Mesendoderm (in vitro differentiated cells): ENCODE results near the gene OTOGL.
"Not testable (repeated sequence)": the region's sequence is repeated elsewhere in the genome, so short reads cannot be mapped to it uniquely, and the experiment has no call there.

ENCODE experiments used
- DNase-seq: peaks from one replicate; pipeline ENCODE4 v3.0.0; 2013
- H2AK5ac ChIP-seq: 2 replicates; pipeline ENCODE4 v1.6.1; 2013; ENCODE audit warnings: low read length, inconsistent platforms
- H2BK120ac ChIP-seq: 2 replicates; pipeline ENCODE4 v1.6.1; 2013; ENCODE audit warnings: low read depth, mild to moderate bottlenecking, low read length, moderate library complexity, mixed read lengths
- H2BK15ac ChIP-seq: replicated peaks from 2 replicates; pipeline ENCODE4 v1.6.1; 2013; ENCODE audit warnings: low read depth, mild to moderate bottlenecking, moderate library complexity
- H2BK5ac ChIP-seq: 2 replicates; pipeline ENCODE4 v1.6.1; 2013; ENCODE audit warnings: low read length, inconsistent platforms
- H3K18ac ChIP-seq: 2 replicates; pipeline ENCODE4 v1.6.1; 2013; ENCODE audit warnings: mild to moderate bottlenecking, low read length, mixed read lengths
- H3K23ac ChIP-seq: one replicate; pipeline ENCODE4 v1.6.1; 2013; ENCODE audit warnings: low read length
- H3K27ac ChIP-seq: 2 replicates; pipeline ENCODE4 v1.5.1; 2013; ENCODE audit warnings: low read depth, mild to moderate bottlenecking, inconsistent platforms, low read length, moderate library complexity
- H3K27me3 ChIP-seq: 2 replicates; pipeline ENCODE4 v1.6.1; 2013; ENCODE audit warnings: low read length, control low read depth, mild to moderate bottlenecking, inconsistent platforms; ENCODE audit not compliant: insufficient read depth, poor library complexity
- H3K36me3 ChIP-seq: 2 replicates; pipeline ENCODE4 v1.6.1; 2013; ENCODE audit warnings: low read length, inconsistent platforms; ENCODE audit not compliant: control insufficient read depth, insufficient read depth
- H3K4ac ChIP-seq: one replicate; pipeline ENCODE4 v1.6.1; 2013; ENCODE audit warnings: low read depth, mild to moderate bottlenecking, low read length, moderate library complexity
- H3K4me1 ChIP-seq: 2 replicates; pipeline ENCODE4 v1.6.1; 2013; ENCODE audit warnings: low read depth, low read length, inconsistent platforms; ENCODE audit not compliant: control insufficient read depth
- H3K4me2 ChIP-seq: 2 replicates; pipeline ENCODE4 v1.6.1; 2013; ENCODE audit warnings: low read length
- H3K4me3 ChIP-seq: 2 replicates; pipeline ENCODE4 v1.5.1; 2013; ENCODE audit warnings: mild to moderate bottlenecking, low read length
- H3K56ac ChIP-seq: one replicate; pipeline ENCODE4 v1.6.1; 2013; ENCODE audit warnings: low read length
- H3K79me1 ChIP-seq: 2 replicates; pipeline ENCODE4 v1.6.1; 2013; ENCODE audit warnings: low read length, inconsistent platforms
- H3K79me2 ChIP-seq: 2 replicates; pipeline ENCODE4 v1.6.1; 2013; ENCODE audit warnings: mild to moderate bottlenecking, low read length; ENCODE audit not compliant: control insufficient read depth, insufficient read depth
- H3K9ac ChIP-seq: 2 replicates; pipeline ENCODE4 v1.6.1; 2013; ENCODE audit warnings: low read length, inconsistent platforms
- H4K5ac ChIP-seq: one replicate; pipeline ENCODE4 v1.6.1; 2013; ENCODE audit warnings: low read length
- H4K8ac ChIP-seq: one replicate; pipeline ENCODE4 v1.6.1; 2013; ENCODE audit warnings: low read depth, mild to moderate bottlenecking, control low read depth, low read length, moderate library complexity
- WGBS: extraction: QIAGEN DNeasy Blood & Tissue Kit; methylation state at CpG from one replicate; pipeline ENCODE4 v1.1.7; 2013; ENCODE audit warnings: low lambda C conversion rate, missing lambda C conversion rate; ENCODE audit not compliant: insufficient coverage; ENCODE audit errors: extremely low coverage; 5-methylcytosine and 5-hydroxymethylcytosine counted together

The OTOGL gene

DNA sequence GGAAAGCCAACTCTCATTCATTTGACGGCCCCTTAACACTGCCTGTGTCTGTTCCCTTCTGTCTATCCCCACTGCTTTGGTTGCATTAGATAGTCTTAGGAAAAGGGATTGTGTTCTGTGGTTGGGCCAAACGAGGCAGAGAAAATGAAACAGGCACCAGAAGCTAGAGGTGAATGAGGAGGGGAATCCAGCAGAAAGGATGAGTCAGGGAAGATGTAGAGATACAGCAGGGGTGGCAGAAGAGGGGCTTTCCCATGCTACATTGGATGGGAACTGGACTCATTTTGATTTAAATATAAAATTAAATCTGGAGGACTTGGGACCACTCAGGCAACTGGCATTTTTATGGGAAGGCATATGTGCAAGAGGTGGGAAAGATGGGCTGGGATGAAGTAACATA lies 43.3 kb downstream of the OTOGL start:
- no peaks in the 10 kb centered on the region for H3K79me1 ChIP-seq
- H2BK15ac ChIP-seq = no peak overlapping the region
- no peak overlapping the region for H3K23ac ChIP-seq
- H3K18ac ChIP-seq = no peak overlapping the region
- no peaks in the 10 kb centered on the region for H3K79me2 ChIP-seq
- no peaks in the 10 kb centered on the region for H3K36me3 ChIP-seq
- H3K4ac ChIP-seq = no peak overlapping the region
- no peak overlapping the region for H3K4me2 ChIP-seq
- H4K5ac ChIP-seq = no peak overlapping the region
- peak; percentile 5 for DNase-seq
- H3K27ac ChIP-seq = no peak overlapping the region
- no peak overlapping the region for H2BK120ac ChIP-seq
- H3K56ac ChIP-seq = no peak overlapping the region
- no peaks in the 10 kb centered on the region for H3K4me1 ChIP-seq
- H3K9ac ChIP-seq = no peak overlapping the region
- H3K27me3 ChIP-seq = no peaks in the 10 kb centered on the region
- no peak overlapping the region for H2AK5ac ChIP-seq
- no peak overlapping the region for H2BK5ac ChIP-seq
- WGBS = no CpG with 5 or more reads among the region's 2 CpGs
- H4K8ac ChIP-seq = no peak overlapping the region
- H3K4me3 ChIP-seq = no peak overlapping the region

DNA sequence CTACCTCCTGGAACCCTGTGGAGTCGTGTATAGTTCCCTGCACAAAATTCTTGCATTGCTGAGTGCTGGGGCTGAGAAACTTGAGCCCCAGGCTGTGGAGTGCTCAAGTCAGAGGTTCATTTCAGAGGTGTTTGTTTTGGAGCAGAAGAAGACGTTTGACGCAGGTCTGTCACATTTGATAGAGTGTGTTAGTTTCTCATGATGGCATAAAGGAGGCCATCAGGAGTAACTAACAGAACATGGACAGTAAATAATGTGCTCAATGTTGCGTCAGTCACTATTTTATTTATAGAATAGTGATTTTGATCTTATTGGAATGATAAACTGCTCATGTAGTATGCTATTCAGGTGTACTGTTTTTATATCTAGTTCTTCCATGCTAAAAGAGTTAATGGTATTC lies 44.2 kb downstream of the OTOGL start:
- no peak overlapping the region for H3K4ac ChIP-seq
- no peak overlapping the region for H3K4me3 ChIP-seq
- H3K4me1 ChIP-seq = no peaks in the 10 kb centered on the region
- no peak overlapping the region for H2AK5ac ChIP-seq
- H4K8ac ChIP-seq = no peak overlapping the region
- no peak overlapping the region for H3K18ac ChIP-seq
- no peaks in the 10 kb centered on the region for H3K79me2 ChIP-seq
- H3K4me2 ChIP-seq = no peak overlapping the region
- no peaks in the 10 kb centered on the region for H3K79me1 ChIP-seq
- no peaks in the 10 kb centered on the region for H3K27me3 ChIP-seq
- no peak overlapping the region for H3K27ac ChIP-seq
- no peak overlapping the region for H4K5ac ChIP-seq
- H2BK5ac ChIP-seq = no peak overlapping the region
- H2BK15ac ChIP-seq = no peak overlapping the region
- H3K56ac ChIP-seq = no peak overlapping the region
- no peaks in the 10 kb centered on the region for H3K36me3 ChIP-seq
- no peak for DNase-seq
- WGBS = no CpG with 5 or more reads among the region's 4 CpGs
- H2BK120ac ChIP-seq = no peak overlapping the region
- no peak overlapping the region for H3K9ac ChIP-seq
- no peak overlapping the region for H3K23ac ChIP-seq

DNA sequence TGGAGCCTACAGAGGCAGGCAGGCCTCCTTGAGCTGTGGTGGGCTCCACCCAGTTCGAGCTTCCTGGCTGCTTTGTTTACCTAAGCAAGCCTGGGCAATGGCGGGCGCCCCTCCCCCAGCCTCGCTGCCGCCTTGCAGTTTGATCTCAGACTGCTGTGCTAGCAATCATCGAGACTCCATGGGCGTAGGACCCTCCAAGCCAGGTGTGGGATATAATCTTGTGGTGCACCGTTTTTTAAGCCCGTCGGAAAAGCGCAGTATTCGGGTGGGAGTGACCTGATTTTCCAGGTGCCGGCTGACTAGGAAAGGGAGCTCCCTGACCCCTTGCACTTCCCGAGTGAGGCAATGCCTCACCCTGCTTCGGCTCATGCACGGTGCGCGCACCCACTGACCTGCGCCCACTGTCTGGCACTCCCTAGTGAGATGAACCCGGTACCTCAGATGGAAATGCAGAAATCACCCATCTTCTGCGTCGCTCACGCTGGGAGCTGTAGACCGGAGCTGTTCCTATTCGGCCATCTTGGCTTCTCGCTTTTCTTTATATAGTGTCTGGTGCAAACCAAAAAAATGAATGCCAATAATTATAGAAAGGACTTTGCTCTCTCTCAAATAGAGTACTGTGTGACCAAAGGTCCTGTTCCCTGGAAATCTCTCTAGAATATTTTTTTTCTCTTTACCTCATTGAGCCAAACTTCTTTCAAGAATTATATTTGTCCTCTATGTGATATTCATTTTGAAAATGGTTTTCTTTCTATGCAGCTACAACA lies 50.4 kb downstream of the OTOGL start:
- H3K36me3 ChIP-seq, H3K23ac ChIP-seq, H3K27me3 ChIP-seq, H3K56ac ChIP-seq, H3K18ac ChIP-seq, H3K9ac ChIP-seq, H3K79me2 ChIP-seq, H2BK5ac ChIP-seq, H4K8ac ChIP-seq, H3K79me1 ChIP-seq, H3K4me1 ChIP-seq, H3K4ac ChIP-seq, H2BK120ac ChIP-seq, H3K4me3 ChIP-seq, H2AK5ac ChIP-seq, H3K4me2 ChIP-seq, H4K5ac ChIP-seq, H3K27ac ChIP-seq, DNase-seq, H2BK15ac ChIP-seq: not testable (repeated sequence)
- no CpG with 5 or more reads among the region's 26 CpGs for WGBS

DNA sequence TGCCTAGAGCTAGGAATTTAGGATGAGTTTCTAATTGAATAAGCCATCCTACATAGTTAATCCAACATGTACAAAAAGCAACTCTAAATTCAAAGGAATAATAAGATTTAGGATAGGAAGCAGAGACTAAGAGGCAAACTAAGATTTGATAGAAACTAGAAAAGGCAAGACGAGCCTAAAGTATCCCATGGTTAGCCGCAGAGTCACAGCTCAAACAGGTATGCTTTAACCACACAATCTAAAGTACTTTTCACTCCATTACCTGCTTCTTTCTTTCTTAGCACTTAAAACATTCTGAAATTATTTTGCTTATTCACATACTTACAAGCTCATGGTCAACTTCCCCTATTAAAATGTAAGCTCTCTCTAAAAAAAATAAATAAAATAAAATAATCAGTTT lies 51.8 kb downstream of the OTOGL start:
- Histone ChIP-seq H3K4me1 (no peaks in the 10 kb centered on the region), H3K56ac (no peak overlapping the region), H3K27me3 (no peaks in the 10 kb centered on the region), H2BK15ac (no peak overlapping the region), H3K4ac (no peak overlapping the region), H3K4me2 (no peak overlapping the region), H3K79me2 (no peaks in the 10 kb centered on the region), H3K23ac (no peak overlapping the region), H3K18ac (no peak overlapping the region), H4K5ac (no peak overlapping the region), H2BK5ac (no peak overlapping the region), H4K8ac (no peak overlapping the region), H3K9ac (no peak overlapping the region), H3K4me3 (no peak overlapping the region), H2BK120ac (no peak overlapping the region), H3K36me3 (no peaks in the 10 kb centered on the region), H3K27ac (no peak overlapping the region), H2AK5ac (no peak overlapping the region), H3K79me1 (no peaks in the 10 kb centered on the region)
- whole genome bisulfite sequencing = no CpG with 5 or more reads among the region's 2 CpGs
- DNase-seq = no peak

DNA sequence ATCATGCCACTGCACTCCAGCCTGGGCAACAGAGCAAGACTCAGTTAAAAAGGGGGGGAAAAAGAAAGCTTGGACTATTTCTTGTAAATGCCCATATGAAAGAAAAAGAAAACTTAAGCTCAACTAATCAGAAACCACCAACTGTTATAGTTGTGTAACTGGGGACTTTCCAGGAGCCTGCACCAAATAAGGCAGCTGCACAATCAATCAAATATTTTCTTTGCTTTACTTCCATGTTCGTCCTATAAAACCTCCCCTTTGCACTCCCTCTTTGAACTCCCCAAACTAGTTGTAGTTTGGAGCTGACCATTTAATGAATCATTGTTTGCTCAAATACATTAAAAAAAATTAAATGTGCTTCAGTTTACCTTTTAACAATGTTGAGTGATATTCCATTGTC lies 54.9 kb downstream of the OTOGL start:
- WGBS = no CpG with 5 or more reads among the region's 1 CpG
- Histone ChIP-seq H3K27me3 (no peaks in the 10 kb centered on the region), H3K79me1 (no peaks in the 10 kb centered on the region)

DNA sequence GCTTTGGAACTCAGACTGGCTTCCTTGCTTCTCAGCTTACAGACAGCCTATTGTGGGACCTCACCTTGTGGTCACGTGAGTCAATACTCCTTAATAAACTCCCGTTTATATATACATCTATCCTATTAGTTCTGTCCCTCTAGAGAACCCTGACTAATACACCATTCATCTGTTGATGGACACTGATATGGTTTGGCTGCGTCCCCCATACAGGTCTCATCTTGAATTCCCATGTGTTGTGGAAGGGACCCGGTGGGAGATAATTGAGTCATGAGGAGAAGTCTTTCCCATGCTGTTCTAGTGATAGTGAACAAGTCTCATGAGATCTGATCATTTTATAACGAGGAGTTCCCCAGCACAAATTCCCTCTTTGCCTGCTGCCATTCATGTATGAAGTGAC lies 57.0 kb downstream of the OTOGL start:
- Histone ChIP-seq H3K23ac (no peak overlapping the region), H3K18ac (no peak overlapping the region), H3K27ac (no peak overlapping the region), H3K36me3 (no peaks in the 10 kb centered on the region), H3K56ac (no peak overlapping the region), H3K4me1 (no peaks in the 10 kb centered on the region), H3K27me3 (no peaks in the 10 kb centered on the region), H2BK15ac (no peak overlapping the region), H3K4ac (no peak overlapping the region), H2BK120ac (no peak overlapping the region), H3K4me3 (no peak overlapping the region), H4K5ac (no peak overlapping the region), H3K9ac (no peak overlapping the region), H3K79me2 (no peaks in the 10 kb centered on the region), H3K4me2 (no peak overlapping the region), H2BK5ac (no peak overlapping the region), H2AK5ac (no peak overlapping the region), H3K79me1 (no peaks in the 10 kb centered on the region), H4K8ac (no peak overlapping the region)
- no peak for DNase-seq
- no CpG with 5 or more reads among the region's 5 CpGs for WGBS

More for the DNA sequence above, 54.9 kb downstream of the OTOGL start:
- Histone ChIP-seq H3K18ac (no peak overlapping the region), H3K4me2 (no peak overlapping the region), H3K23ac (no peak overlapping the region), H4K8ac (no peak overlapping the region), H3K56ac (no peak overlapping the region), H2AK5ac (no peak overlapping the region), H3K27ac (no peak overlapping the region), H2BK5ac (no peak overlapping the region), H3K9ac (no peak overlapping the region), H3K4me3 (no peak overlapping the region), H3K79me2 (no peaks in the 10 kb centered on the region), H2BK15ac (no peak overlapping the region), H3K4me1 (no peaks in the 10 kb centered on the region), H3K36me3 (no peaks in the 10 kb centered on the region), H3K4ac (no peak overlapping the region), H4K5ac (no peak overlapping the region), H2BK120ac (no peak overlapping the region)
- DNase-seq = no peak
